B cell (primary cell): ENCODE measurements around the gene KIAA1217.

Experiments
- EZH2 ChIP-seq: IDR thresholded peaks from 2 replicates; pipeline ENCODE4 v1.6.1; 2012; ENCODE audit warnings: borderline replicate concordance, low read depth, mild to moderate bottlenecking, moderate library complexity, low read length; ENCODE audit not compliant: insufficient read depth, poor library complexity, severe bottlenecking
- TF ChIP-seq, protein P1 (sequence below): fragments of 200-600 bp; IDR thresholded peaks from one replicate; pipeline ENCODE4 v1.8.0; 2022; ENCODE audit warnings: antibody characterized with exemption, mild to moderate bottlenecking

DNA sequence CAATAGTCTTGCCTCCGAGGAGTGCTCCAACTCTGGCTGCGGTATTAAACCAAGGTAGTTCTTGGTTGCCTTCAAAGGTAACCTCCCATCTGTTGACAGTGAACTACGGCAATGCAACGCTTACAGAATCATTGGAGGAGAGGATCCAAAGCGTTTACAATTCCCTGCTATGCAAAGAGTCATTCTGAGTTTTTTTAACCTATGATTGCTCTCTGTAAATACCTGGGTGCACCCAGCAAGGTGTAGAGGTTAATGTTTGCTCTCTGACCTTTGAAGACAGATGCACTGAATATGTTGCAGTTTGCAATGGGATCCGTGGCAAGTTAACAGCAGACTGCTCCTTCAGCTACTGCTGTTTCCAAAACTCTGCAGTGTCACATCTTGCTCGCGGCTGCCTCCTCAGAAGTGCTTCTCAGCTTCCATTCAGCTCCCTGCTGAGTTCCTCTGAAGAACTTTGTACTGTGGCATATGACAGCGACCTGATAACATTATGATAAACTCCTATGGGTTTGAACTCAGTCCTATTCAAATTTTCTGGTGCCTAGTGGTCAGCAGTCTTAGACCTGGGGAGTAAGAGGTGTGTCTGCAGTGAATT lies 29.0 kb downstream of the KIAA1217 start:
- TF ChIP-seq, protein P1, sequence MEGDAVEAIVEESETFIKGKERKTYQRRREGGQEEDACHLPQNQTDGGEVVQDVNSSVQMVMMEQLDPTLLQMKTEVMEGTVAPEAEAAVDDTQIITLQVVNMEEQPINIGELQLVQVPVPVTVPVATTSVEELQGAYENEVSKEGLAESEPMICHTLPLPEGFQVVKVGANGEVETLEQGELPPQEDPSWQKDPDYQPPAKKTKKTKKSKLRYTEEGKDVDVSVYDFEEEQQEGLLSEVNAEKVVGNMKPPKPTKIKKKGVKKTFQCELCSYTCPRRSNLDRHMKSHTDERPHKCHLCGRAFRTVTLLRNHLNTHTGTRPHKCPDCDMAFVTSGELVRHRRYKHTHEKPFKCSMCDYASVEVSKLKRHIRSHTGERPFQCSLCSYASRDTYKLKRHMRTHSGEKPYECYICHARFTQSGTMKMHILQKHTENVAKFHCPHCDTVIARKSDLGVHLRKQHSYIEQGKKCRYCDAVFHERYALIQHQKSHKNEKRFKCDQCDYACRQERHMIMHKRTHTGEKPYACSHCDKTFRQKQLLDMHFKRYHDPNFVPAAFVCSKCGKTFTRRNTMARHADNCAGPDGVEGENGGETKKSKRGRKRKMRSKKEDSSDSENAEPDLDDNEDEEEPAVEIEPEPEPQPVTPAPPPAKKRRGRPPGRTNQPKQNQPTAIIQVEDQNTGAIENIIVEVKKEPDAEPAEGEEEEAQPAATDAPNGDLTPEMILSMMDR: no peak
- no peak for TF ChIP-seq EZH2
